DOHH2 (cell line): Measurements from ENCODE around the gene ATP12A.
A peak's percentile ranks its signal among the peaks of the same experiment; 100 is the strongest.

Source experiments
- EZH2phosphoT487 ChIP-seq: fragments of 200-600 bp; sonication (generic); IDR thresholded peaks from 2 replicates; pipeline ENCODE4 v1.6.1; 2017; ENCODE audit warnings: borderline replicate concordance, mild to moderate bottlenecking, antibody characterized with exemption, low read length, moderate library complexity, mixed read lengths
- TF ChIP-seq, protein P1 (sequence below): fragments of 200-600 bp; sonication (generic); IDR thresholded peaks from one replicate; pipeline ENCODE4 v1.5.1; 2014; ENCODE audit warnings: antibody characterized with exemption, mild to moderate bottlenecking, low read depth, low read length; ENCODE audit not compliant: poor library complexity, severe bottlenecking

GRCh38 chr13:24693862-24694471, 13.8 kb downstream of the ATP12A start:
- TF ChIP-seq, protein P1, sequence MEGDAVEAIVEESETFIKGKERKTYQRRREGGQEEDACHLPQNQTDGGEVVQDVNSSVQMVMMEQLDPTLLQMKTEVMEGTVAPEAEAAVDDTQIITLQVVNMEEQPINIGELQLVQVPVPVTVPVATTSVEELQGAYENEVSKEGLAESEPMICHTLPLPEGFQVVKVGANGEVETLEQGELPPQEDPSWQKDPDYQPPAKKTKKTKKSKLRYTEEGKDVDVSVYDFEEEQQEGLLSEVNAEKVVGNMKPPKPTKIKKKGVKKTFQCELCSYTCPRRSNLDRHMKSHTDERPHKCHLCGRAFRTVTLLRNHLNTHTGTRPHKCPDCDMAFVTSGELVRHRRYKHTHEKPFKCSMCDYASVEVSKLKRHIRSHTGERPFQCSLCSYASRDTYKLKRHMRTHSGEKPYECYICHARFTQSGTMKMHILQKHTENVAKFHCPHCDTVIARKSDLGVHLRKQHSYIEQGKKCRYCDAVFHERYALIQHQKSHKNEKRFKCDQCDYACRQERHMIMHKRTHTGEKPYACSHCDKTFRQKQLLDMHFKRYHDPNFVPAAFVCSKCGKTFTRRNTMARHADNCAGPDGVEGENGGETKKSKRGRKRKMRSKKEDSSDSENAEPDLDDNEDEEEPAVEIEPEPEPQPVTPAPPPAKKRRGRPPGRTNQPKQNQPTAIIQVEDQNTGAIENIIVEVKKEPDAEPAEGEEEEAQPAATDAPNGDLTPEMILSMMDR: peak; percentile 96
- TF ChIP-seq EZH2phosphoT487: no peak
